Measurements from ENCODE around the gene ING1. TPM values are rescaled to one million over a fixed set of nuclear protein-coding genes. Genes with fewer than 3 reads are reported as not detected.

The ING1 gene
- polyA plus RNA-seq, 1 donor (not counting 4 experiments of a cell fraction or from before 2014, with no cell fraction given), result 6.4 TPM

- Histone ChIP-seq H3K4me3 (ENCODE audit: control insufficient read depth in 2 of 3, extremely low read depth in 1 of 3, insufficient read depth in 2 of 3, low read depth in 1 of 3, low read length in 3 of 3) (no peak overlapping the region), H3K9ac (ENCODE audit: control insufficient read depth, extremely low read depth, insufficient read depth, low read length) (no peak overlapping the region), H3K9me1 (ENCODE audit: control insufficient read depth, extremely low read depth, insufficient read depth, low read length) (no peaks in the 10 kb centered on the region), H3K4me2 (ENCODE audit: control insufficient read depth, extremely low read depth, insufficient read depth, low read depth, low read length) (no peak overlapping the region), H3K79me2 (ENCODE audit: control insufficient read depth, insufficient read depth, low read length) (no peaks in the 10 kb centered on the region), H4K20me1 (ENCODE audit: control insufficient read depth, extremely low read depth, insufficient read depth, low read length) (no peaks in the 10 kb centered on the region), H3K36me3 (ENCODE audit: control insufficient read depth in 2 of 2, extremely low read depth in 1 of 2, insufficient read depth in 2 of 2, low read length in 2 of 2) (no peaks in the 10 kb centered on the region), H3K27ac (ENCODE audit: control insufficient read depth, insufficient read depth, low read length) (no peak overlapping the region), H3K9me3 (ENCODE audit: control insufficient read depth, low read depth, low read length) (no peaks in the 10 kb centered on the region), H3K4me1 (ENCODE audit: control insufficient read depth, extremely low read depth, insufficient read depth, low read length) (no peaks in the 10 kb centered on the region), H3K27me3 (ENCODE audit: control insufficient read depth, extremely low read depth, insufficient read depth, low read length) (no peaks in the 10 kb centered on the region), H2AFZ (ENCODE audit: control insufficient read depth, low read length) (no peak overlapping the region)
- dilution Hi-C loops (cut with MboI; ENCODE audit: extremely low pct_ligation_motif_present, low sequenced_read_pairs), result no loop called here
- no peak for DNase-seq (ENCODE audit: low read depth, low spot score)
- TF ChIP-seq EZH2 (IDR thresholded peaks at IDR 0.05; ENCODE audit: low read length), result no peak
- TF ChIP-seq, protein P1, sequence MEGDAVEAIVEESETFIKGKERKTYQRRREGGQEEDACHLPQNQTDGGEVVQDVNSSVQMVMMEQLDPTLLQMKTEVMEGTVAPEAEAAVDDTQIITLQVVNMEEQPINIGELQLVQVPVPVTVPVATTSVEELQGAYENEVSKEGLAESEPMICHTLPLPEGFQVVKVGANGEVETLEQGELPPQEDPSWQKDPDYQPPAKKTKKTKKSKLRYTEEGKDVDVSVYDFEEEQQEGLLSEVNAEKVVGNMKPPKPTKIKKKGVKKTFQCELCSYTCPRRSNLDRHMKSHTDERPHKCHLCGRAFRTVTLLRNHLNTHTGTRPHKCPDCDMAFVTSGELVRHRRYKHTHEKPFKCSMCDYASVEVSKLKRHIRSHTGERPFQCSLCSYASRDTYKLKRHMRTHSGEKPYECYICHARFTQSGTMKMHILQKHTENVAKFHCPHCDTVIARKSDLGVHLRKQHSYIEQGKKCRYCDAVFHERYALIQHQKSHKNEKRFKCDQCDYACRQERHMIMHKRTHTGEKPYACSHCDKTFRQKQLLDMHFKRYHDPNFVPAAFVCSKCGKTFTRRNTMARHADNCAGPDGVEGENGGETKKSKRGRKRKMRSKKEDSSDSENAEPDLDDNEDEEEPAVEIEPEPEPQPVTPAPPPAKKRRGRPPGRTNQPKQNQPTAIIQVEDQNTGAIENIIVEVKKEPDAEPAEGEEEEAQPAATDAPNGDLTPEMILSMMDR (optimal IDR thresholded peaks at IDR 0.05 in 1 of 3, IDR thresholded peaks at IDR 0.05 in 1 of 3, conservative IDR thresholded peaks at IDR 0.05 in 1 of 3; ENCODE audit: extremely low read depth in 1 of 3, insufficient read depth in 2 of 3, low read length in 3 of 3), result no peak
- FAIRE-seq, result no peak
Measured at GRCh38 chr13:110731072-110731471, 17.6 kb downstream of the ING1 start.

- dilution Hi-C loops (cut with MboI; ENCODE audit: extremely low pct_ligation_motif_present, low sequenced_read_pairs), result no loop called here
- no peak overlapping the region for H3K9ac ChIP-seq (ENCODE audit: control insufficient read depth, extremely low read depth, insufficient read depth, low read length)
- H2AFZ ChIP-seq (ENCODE audit: control insufficient read depth, low read length), result no peak overlapping the region
- H3K9me3 ChIP-seq (ENCODE audit: control insufficient read depth, low read depth, low read length), result no peaks in the 10 kb centered on the region
- H3K27ac ChIP-seq (ENCODE audit: control insufficient read depth, insufficient read depth, low read length), result no peak overlapping the region
- H4K20me1 ChIP-seq (ENCODE audit: control insufficient read depth, extremely low read depth, insufficient read depth, low read length), result no peaks in the 10 kb centered on the region
- H3K36me3 ChIP-seq (ENCODE audit: control insufficient read depth in 2 of 2, extremely low read depth in 1 of 2, insufficient read depth in 2 of 2, low read length in 2 of 2), result no peaks in the 10 kb centered on the region
- no peak overlapping the region for H3K4me3 ChIP-seq (ENCODE audit: control insufficient read depth in 2 of 3, extremely low read depth in 1 of 3, insufficient read depth in 2 of 3, low read depth in 1 of 3, low read length in 3 of 3)
- no peak for DNase-seq (ENCODE audit: low read depth, low spot score)
- no peaks in the 10 kb centered on the region for H3K4me1 ChIP-seq (ENCODE audit: control insufficient read depth, extremely low read depth, insufficient read depth, low read length)
- H3K79me2 ChIP-seq (ENCODE audit: control insufficient read depth, insufficient read depth, low read length), result no peaks in the 10 kb centered on the region
- TF ChIP-seq, protein P1 (optimal IDR thresholded peaks at IDR 0.05 in 1 of 3, IDR thresholded peaks at IDR 0.05 in 1 of 3, conservative IDR thresholded peaks at IDR 0.05 in 1 of 3; ENCODE audit: extremely low read depth in 1 of 3, insufficient read depth in 2 of 3, low read length in 3 of 3), result no peak
- no peak for TF ChIP-seq EZH2 (IDR thresholded peaks at IDR 0.05; ENCODE audit: low read length)
- FAIRE-seq, result no peak
- H3K27me3 ChIP-seq (ENCODE audit: control insufficient read depth, extremely low read depth, insufficient read depth, low read length), result no peaks in the 10 kb centered on the region
- no peak overlapping the region for H3K4me2 ChIP-seq (ENCODE audit: control insufficient read depth, extremely low read depth, insufficient read depth, low read depth, low read length)
- H3K9me1 ChIP-seq (ENCODE audit: control insufficient read depth, extremely low read depth, insufficient read depth, low read length), result no peaks in the 10 kb centered on the region
Measured at GRCh38 chr13:110734561-110734960, 21.1 kb downstream of the ING1 start.

Data from keratinocyte (primary cell).